HEK293 (cell line): ENCODE measurements around the gene ODAD4.

Experiments
- CTCF ChIA-PET: fragments of 350-600 bp; formaldehyde crosslinking; extraction: SDS; loops from one replicate; lab custom pipeline; 2021; ENCODE audit warnings: antibody characterized with exemption; lab: Yijun Ruan, JAX
- POLR2A ChIA-PET: fragments of 300-600 bp; formaldehyde crosslinking; extraction: SDS; loops from one replicate; lab custom pipeline; 2020; ENCODE audit warnings: antibody characterized with exemption, inconsistent platforms; lab: Yijun Ruan, JAX
- H3K27ac ChIP-seq: fragments of 200-500 bp; sonication (Bioruptor generic); 2 replicates; pipeline ENCODE4 v1.5.1; 2014; ENCODE audit warnings: low read depth, low read length, control low read depth, inconsistent platforms; ENCODE audit errors: extremely low read depth
- H3K36me3 ChIP-seq, 2 experiments: fragments of 200-500 bp in 1 of 2; sonication (Bioruptor generic) in 1 of 2; 1 replicate in 1 of 2; 2 replicates in 1 of 2; pipeline ENCODE4 v1.5.1; 2014 to 2017; ENCODE audit warnings: inconsistent platforms in 2 of 2, low read length in 2 of 2; ENCODE audit not compliant: control insufficient read depth in 2 of 2, insufficient read depth in 1 of 2
- H3K4me1 ChIP-seq: fragments of 200-500 bp; sonication (Bioruptor generic); 2 replicates; pipeline ENCODE4 v1.5.1; 2014; ENCODE audit warnings: mild to moderate bottlenecking, low read length, inconsistent platforms; ENCODE audit not compliant: control insufficient read depth, insufficient read depth
- H3K4me3 ChIP-seq: 2 replicates; pipeline ENCODE4 v1.5.1; 2011; ENCODE audit warnings: low read depth, mild to moderate bottlenecking, control low read depth, low read length, moderate library complexity
- H3K9me3 ChIP-seq: fragments of 200-500 bp; sonication (Bioruptor generic); 2 replicates; pipeline ENCODE4 v1.5.1; 2014; ENCODE audit warnings: low read depth, low read length, inconsistent platforms; ENCODE audit not compliant: control insufficient read depth, insufficient read depth
- KLF7 ChIP-seq: fragments of 450-650 bp; formaldehyde crosslinking; IDR thresholded peaks from 2 replicates; pipeline ENCODE4 v1.5.1; 2016; ENCODE audit warnings: missing biosample characterization, missing genetic modification characterization, borderline replicate concordance
- SP3 ChIP-seq: fragments of 450-650 bp; formaldehyde crosslinking; IDR thresholded peaks from 2 replicates; pipeline ENCODE4 v1.5.1; 2016; ENCODE audit warnings: missing biosample characterization, missing genetic modification characterization
- WT1 ChIP-seq: fragments of 450-650 bp; formaldehyde crosslinking; IDR thresholded peaks from 2 replicates; pipeline ENCODE4 v1.5.1; 2016; ENCODE audit warnings: missing biosample characterization, missing genetic modification characterization
- ZBTB17 ChIP-seq: fragments of 450-650 bp; formaldehyde crosslinking; IDR thresholded peaks from 2 replicates; pipeline ENCODE4 v1.5.1; 2016; ENCODE audit warnings: missing biosample characterization, missing genetic modification characterization
- ZBTB8A ChIP-seq: fragments of 450-650 bp; formaldehyde crosslinking; IDR thresholded peaks from 2 replicates; pipeline ENCODE4 v1.5.1; 2016; ENCODE audit warnings: missing biosample characterization, missing genetic modification characterization
- ZFP37 ChIP-seq: fragments of 450-650 bp; formaldehyde crosslinking; IDR thresholded peaks from 2 replicates; pipeline ENCODE4 v1.5.1; 2016; ENCODE audit warnings: missing biosample characterization, missing genetic modification characterization
- ZIC2 ChIP-seq: fragments of 450-650 bp; formaldehyde crosslinking; IDR thresholded peaks from 2 replicates; pipeline ENCODE4 v1.5.1; 2016; ENCODE audit warnings: missing biosample characterization, missing genetic modification characterization
- ZNF138 ChIP-seq: fragments of 450-650 bp; formaldehyde crosslinking; IDR thresholded peaks from 2 replicates; pipeline ENCODE4 v1.5.1; 2016; ENCODE audit warnings: missing biosample characterization, missing genetic modification characterization, borderline replicate concordance
- ZNF202 ChIP-seq: fragments of 450-650 bp; formaldehyde crosslinking; IDR thresholded peaks from 2 replicates; pipeline ENCODE4 v1.5.1; 2016; ENCODE audit warnings: missing biosample characterization, missing genetic modification characterization, borderline replicate concordance
- ZNF223 ChIP-seq: fragments of 450-650 bp; formaldehyde crosslinking; IDR thresholded peaks from 2 replicates; pipeline ENCODE4 v1.5.1; 2016; ENCODE audit warnings: missing biosample characterization, missing genetic modification characterization
- ZNF416 ChIP-seq: fragments of 450-650 bp; formaldehyde crosslinking; IDR thresholded peaks from 2 replicates; pipeline ENCODE4 v1.5.1; 2016; ENCODE audit warnings: missing biosample characterization, missing genetic modification characterization
- ZNF571 ChIP-seq: fragments of 450-650 bp; formaldehyde crosslinking; IDR thresholded peaks from 2 replicates; pipeline ENCODE4 v1.5.0; 2017; ENCODE audit warnings: missing biosample characterization, missing genetic modification characterization
- ZNF626 ChIP-seq: fragments of 450-650 bp; sonication (Bioruptor Pico); formaldehyde crosslinking; IDR thresholded peaks from 2 replicates; pipeline ENCODE4 v1.5.1; 2018; ENCODE audit warnings: missing biosample characterization, missing genetic modification characterization, inconsistent platforms
- ZNF664 ChIP-seq: fragments of 450-650 bp; formaldehyde crosslinking; IDR thresholded peaks from 2 replicates; pipeline ENCODE4 v1.5.1; 2016; ENCODE audit warnings: missing biosample characterization, missing genetic modification characterization
- ZNF792 ChIP-seq: fragments of 450-650 bp; formaldehyde crosslinking; IDR thresholded peaks from 2 replicates; pipeline ENCODE4 v1.5.1; 2016; ENCODE audit warnings: missing biosample characterization, missing genetic modification characterization
- TF ChIP-seq, protein P1 (sequence below): fragments of 450-650 bp; formaldehyde crosslinking; IDR thresholded peaks from 2 replicates; pipeline ENCODE4; 2016; ENCODE audit warnings: missing biosample characterization, missing genetic modification characterization
- TF ChIP-seq, protein P2 (sequence below): fragments of 450-650 bp; formaldehyde crosslinking; IDR thresholded peaks from 2 replicates; pipeline ENCODE4 v1.5.1; 2016; ENCODE audit warnings: missing biosample characterization, missing genetic modification characterization, low read depth
- TF ChIP-seq, protein P3 (sequence below): fragments of 450-650 bp; formaldehyde crosslinking; IDR thresholded peaks from 2 replicates; pipeline ENCODE4 v1.5.1; 2016; ENCODE audit warnings: missing biosample characterization, missing genetic modification characterization
- TF ChIP-seq, protein P4 (sequence below): fragments of 450-650 bp; formaldehyde crosslinking; IDR thresholded peaks from 2 replicates; pipeline ENCODE4 v1.5.1; 2016; ENCODE audit warnings: missing biosample characterization, missing genetic modification characterization
- TF ChIP-seq, protein P5 (sequence below): fragments of 450-650 bp; formaldehyde crosslinking; IDR thresholded peaks from 2 replicates; pipeline ENCODE4 v1.5.1; 2017; ENCODE audit warnings: missing biosample characterization, missing genetic modification characterization
- TF ChIP-seq, protein P6 (sequence below): fragments of 450-650 bp; IDR thresholded peaks from 2 replicates; pipeline ENCODE4 v1.5.1; 2018; ENCODE audit warnings: missing biosample characterization, mild to moderate bottlenecking, missing genetic modification characterization

ODAD4 gene

DNA sequence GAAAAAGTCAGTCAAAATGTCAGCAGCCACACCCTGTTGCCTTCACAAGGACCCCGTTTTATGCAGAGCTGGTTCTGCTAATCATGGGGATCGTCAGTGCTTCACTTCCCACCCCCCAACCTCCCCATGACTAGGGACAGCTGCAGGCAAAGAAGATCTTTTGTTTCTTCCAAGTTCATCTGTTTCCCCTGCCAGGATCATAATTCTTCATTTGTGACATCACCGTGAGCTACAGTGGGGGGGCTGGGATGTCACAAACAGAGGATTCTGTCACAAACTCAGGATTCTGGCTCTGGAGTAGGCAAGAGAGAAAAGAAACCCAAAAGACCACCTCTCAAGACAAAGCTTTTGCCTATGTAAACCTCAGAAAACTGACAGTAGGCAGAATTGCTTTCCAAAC is 62.2 kb downstream of the ODAD4 start (continued):
- TF ChIP-seq ZBTB8A (tag by site-specific recombination) = no peak
- TF ChIP-seq, protein P1, sequence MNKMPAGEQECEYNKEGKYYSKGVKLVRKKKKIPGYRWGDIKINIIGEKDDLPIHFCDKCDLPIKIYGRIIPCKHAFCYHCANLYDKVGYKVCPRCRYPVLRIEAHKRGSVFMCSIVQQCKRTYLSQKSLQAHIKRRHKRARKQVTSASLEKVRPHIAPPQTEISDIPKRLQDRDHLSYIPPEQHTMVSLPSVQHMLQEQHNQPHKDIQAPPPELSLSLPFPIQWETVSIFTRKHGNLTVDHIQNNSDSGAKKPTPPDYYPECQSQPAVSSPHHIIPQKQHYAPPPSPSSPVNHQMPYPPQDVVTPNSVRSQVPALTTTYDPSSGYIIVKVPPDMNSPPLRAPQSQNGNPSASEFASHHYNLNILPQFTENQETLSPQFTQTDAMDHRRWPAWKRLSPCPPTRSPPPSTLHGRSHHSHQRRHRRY (tag by site-specific recombination) = no peak
- TF ChIP-seq WT1 (tag by site-specific recombination) = no peak
- TF ChIP-seq ZIC2 = no peak
- TF ChIP-seq ZFP37 (tag by site-specific recombination) = no peak
- TF ChIP-seq ZNF223 (tag by site-specific recombination) = no peak
- no peak for TF ChIP-seq ZNF571 (tag by site-specific recombination)
- TF ChIP-seq, protein P2, sequence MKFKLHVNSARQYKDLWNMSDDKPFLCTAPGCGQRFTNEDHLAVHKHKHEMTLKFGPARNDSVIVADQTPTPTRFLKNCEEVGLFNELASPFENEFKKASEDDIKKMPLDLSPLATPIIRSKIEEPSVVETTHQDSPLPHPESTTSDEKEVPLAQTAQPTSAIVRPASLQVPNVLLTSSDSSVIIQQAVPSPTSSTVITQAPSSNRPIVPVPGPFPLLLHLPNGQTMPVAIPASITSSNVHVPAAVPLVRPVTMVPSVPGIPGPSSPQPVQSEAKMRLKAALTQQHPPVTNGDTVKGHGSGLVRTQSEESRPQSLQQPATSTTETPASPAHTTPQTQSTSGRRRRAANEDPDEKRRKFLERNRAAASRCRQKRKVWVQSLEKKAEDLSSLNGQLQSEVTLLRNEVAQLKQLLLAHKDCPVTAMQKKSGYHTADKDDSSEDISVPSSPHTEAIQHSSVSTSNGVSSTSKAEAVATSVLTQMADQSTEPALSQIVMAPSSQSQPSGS (tag by site-specific recombination) = no peak

DNA sequence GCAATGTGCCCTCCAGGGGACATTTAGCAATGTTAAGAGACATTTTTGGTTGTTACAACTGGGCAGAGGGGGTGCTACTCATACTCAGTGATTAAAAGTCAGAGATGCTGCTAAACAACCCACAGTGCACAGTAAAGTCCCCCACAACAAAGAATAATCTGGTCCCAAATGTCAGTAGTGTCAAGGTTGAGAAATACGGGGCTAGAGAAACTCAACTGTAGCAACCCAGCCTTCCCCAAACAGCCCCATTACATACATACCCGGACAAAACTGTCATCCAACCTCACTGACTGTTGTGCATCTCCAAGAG is 66.4 kb downstream of the ODAD4 start:
- no peak overlapping the region for H3K4me3 ChIP-seq
- POLR2A ChIA-PET = no interaction called here
- no peak for TF ChIP-seq SP3 (tag by site-specific recombination)
- TF ChIP-seq, protein P3, sequence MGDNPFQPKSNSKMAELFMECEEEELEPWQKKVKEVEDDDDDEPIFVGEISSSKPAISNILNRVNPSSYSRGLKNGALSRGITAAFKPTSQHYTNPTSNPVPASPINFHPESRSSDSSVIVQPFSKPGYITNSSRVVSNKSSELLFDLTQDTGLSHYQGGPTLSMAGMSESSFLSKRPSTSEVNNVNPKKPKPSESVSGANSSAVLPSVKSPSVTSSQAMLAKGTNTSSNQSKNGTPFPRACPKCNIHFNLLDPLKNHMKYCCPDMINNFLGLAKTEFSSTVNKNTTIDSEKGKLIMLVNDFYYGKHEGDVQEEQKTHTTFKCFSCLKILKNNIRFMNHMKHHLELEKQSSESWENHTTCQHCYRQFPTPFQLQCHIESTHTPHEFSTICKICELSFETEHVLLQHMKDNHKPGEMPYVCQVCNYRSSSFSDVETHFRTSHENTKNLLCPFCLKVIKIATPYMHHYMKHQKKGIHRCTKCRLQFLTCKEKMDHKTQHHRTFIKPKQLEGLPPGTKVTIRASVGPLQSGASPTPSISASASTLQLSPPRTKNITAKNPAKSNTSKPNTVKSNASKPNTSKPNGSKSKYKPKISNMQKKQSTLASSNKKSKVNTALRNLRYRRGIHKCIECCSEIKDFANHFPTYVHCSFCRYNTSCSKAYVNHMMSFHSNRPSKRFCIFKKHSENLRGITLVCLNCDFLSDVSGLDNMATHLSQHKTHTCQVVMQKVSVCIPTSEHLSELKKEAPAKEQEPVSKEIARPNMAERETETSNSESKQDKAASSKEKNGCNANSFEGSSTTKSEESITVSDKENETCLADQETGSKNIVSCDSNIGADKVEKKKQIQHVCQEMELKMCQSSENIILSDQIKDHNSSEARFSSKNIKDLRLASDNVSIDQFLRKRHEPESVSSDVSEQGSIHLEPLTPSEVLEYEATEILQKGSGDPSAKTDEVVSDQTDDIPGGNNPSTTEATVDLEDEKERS = no peak
- TF ChIP-seq, protein P4, sequence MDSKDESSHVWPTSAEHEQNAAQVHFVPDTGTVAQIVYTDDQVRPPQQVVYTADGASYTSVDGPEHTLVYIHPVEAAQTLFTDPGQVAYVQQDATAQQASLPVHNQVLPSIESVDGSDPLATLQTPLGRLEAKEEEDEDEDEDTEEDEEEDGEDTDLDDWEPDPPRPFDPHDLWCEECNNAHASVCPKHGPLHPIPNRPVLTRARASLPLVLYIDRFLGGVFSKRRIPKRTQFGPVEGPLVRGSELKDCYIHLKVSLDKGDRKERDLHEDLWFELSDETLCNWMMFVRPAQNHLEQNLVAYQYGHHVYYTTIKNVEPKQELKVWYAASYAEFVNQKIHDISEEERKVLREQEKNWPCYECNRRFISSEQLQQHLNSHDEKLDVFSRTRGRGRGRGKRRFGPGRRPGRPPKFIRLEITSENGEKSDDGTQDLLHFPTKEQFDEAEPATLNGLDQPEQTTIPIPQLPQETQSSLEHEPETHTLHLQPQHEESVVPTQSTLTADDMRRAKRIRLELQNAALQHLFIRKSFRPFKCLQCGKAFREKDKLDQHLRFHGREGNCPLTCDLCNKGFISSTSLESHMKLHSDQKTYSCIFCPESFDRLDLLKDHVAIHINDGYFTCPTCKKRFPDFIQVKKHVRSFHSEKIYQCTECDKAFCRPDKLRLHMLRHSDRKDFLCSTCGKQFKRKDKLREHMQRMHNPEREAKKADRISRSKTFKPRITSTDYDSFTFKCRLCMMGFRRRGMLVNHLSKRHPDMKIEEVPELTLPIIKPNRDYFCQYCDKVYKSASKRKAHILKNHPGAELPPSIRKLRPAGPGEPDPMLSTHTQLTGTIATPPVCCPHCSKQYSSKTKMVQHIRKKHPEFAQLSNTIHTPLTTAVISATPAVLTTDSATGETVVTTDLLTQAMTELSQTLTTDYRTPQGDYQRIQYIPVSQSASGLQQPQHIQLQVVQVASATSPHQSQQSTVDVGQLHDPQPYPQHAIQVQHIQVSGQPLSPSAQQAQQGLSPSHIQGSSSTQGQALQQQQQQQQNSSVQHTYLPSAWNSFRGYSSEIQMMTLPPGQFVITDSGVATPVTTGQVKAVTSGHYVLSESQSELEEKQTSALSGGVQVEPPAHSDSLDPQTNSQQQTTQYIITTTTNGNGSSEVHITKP (tag by site-specific recombination) = 0 out of 2 replicates have a peak, but pooled peaks have one; percentile 20
- TF ChIP-seq, all 188 proteins: peak for 1

DNA sequence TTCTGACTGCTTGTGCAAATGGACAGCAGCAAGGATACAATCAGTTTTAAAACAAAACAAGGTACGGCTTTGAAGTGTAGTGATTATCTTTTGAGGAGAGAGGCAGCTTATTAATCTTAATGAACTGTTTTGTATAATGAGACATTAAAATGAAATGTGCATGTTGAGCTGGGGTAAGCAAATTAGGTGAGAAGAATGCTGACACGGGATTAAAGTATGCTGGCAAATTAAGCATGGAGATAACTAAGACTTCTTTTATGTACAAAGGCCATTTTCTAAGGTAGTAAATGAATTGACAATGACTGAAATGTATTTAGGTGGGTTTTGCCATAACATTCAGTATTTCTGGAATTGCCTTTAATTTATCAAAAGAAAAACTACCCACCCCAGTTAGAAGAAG is 68.1 kb downstream of the ODAD4 start:
- ChIA-PET POLR2A (interaction anchor here (1.6 kb wide), 1 partner anchor 21 kb away, joined by 3 read pairs; the partner anchor contains the start of gene NKIRAS2), CTCF (no interaction called here)
- Histone ChIP-seq H3K27ac (no peak overlapping the region), H3K4me3 (no peak overlapping the region), H3K9me3 (no peaks in the 10 kb centered on the region; the same call in 1 of the 2 replicates), H3K36me3 (peaks cover 73 to 92% of the 10 kb centered on the region in 2 experiments), H3K4me1 (no peaks in the 10 kb centered on the region)
- TF ChIP-seq ZBTB17 (tag by site-specific recombination) (no peak), ZNF664 (tag by site-specific recombination) (no peak), ZNF626 (tag by site-specific recombination) (no peak), ZNF202 (no peak), ZNF416 (tag by site-specific recombination) (no peak), ZNF792 (no peak), KLF7 (tag by site-specific recombination) (no peak), ZNF138 (no peak)
- TF ChIP-seq, protein P5, sequence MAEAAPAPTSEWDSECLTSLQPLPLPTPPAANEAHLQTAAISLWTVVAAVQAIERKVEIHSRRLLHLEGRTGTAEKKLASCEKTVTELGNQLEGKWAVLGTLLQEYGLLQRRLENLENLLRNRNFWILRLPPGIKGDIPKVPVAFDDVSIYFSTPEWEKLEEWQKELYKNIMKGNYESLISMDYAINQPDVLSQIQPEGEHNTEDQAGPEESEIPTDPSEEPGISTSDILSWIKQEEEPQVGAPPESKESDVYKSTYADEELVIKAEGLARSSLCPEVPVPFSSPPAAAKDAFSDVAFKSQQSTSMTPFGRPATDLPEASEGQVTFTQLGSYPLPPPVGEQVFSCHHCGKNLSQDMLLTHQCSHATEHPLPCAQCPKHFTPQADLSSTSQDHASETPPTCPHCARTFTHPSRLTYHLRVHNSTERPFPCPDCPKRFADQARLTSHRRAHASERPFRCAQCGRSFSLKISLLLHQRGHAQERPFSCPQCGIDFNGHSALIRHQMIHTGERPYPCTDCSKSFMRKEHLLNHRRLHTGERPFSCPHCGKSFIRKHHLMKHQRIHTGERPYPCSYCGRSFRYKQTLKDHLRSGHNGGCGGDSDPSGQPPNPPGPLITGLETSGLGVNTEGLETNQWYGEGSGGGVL (tag by site-specific recombination) = no peak
- TF ChIP-seq, protein P6, sequence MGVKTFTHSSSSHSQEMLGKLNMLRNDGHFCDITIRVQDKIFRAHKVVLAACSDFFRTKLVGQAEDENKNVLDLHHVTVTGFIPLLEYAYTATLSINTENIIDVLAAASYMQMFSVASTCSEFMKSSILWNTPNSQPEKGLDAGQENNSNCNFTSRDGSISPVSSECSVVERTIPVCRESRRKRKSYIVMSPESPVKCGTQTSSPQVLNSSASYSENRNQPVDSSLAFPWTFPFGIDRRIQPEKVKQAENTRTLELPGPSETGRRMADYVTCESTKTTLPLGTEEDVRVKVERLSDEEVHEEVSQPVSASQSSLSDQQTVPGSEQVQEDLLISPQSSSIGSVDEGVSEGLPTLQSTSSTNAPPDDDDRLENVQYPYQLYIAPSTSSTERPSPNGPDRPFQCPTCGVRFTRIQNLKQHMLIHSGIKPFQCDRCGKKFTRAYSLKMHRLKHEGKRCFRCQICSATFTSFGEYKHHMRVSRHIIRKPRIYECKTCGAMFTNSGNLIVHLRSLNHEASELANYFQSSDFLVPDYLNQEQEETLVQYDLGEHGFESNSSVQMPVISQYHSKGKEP (tag by site-specific recombination) = no peak

More for the DNA sequence above, 66.4 kb downstream of the ODAD4 start:
- Histone ChIP-seq H3K4me1 (no peaks in the 10 kb centered on the region), H3K27ac (no peak overlapping the region), H3K36me3 (peaks cover 84 to 92% of the 10 kb centered on the region in 2 experiments), H3K9me3 (no peaks in the 10 kb centered on the region)
- CTCF ChIA-PET = interaction anchor here (0.5 to 0.7 kb wide), 3 partner anchors 77 to 521 kb away, joined by 3 read pairs; no protein-coding TSS in a partner anchor
